Upper lobe of right lung (tissue), 1 donor: Measurements from ENCODE around the gene C12orf42. TPM values are rescaled to one million over a fixed set of nuclear protein-coding genes. Genes with fewer than 3 reads are reported as not detected.

Experiments
- ATAC-seq: fragments of 200-7000 bp; cut with Tn5 transposase; one replicate; pipeline ENCODE4 v1.9.1; 2020; ENCODE audit warnings: mild to moderate bottlenecking, moderate library complexity
- DNase-seq: peaks from one replicate; pipeline ENCODE4 v3.0.0-alpha.2; 2020
- H3K27ac ChIP-seq: fragments of 200-600 bp; one replicate; pipeline ENCODE4 v1.8.0; 2022
- H3K27me3 ChIP-seq: fragments of 200-600 bp; one replicate; pipeline ENCODE4 v1.8.0; 2022; ENCODE audit warnings: mild to moderate bottlenecking
- H3K36me3 ChIP-seq: fragments of 200-600 bp; one replicate; pipeline ENCODE4 v1.8.0; 2022
- H3K4me1 ChIP-seq: fragments of 200-600 bp; one replicate; pipeline ENCODE4 v1.8.0; 2022
- H3K4me3 ChIP-seq: fragments of 200-600 bp; one replicate; pipeline ENCODE4 v1.8.0; 2022; ENCODE audit warnings: mild to moderate bottlenecking
- H3K9me3 ChIP-seq: fragments of 200-600 bp; one replicate; pipeline ENCODE4 v1.8.0; 2022
- CTCF ChIP-seq: fragments of 200-600 bp; IDR thresholded peaks from one replicate; pipeline ENCODE4 v1.8.0; 2022; ENCODE audit warnings: antibody characterized with exemption
- intact Hi-C: fragments of 100-400 bp; cut with DNase I; formaldehyde crosslinking; loops from one replicate; pipeline ENCODE4 v1.11.0; 2022
- total RNA-seq: library from RNA; stranded (reverse); fragmentation: NEBNext Ultra II Directional; extraction: Animal tissue kit (Norgen Biotek cat#: 25700); gene quantifications from one replicate; pipeline ENCODE4 v1.2.1, GENCODE V29; 2021
- donor health status: DM: no; HTN: yes; CAD: no; lungs with severe emphysema.

Gene C12orf42
- total RNA-seq, 1 donor from 2014 or later = not detected

- Histone ChIP-seq H3K36me3 (no peaks in the 10 kb centered on the region), H3K27me3 (no peaks in the 10 kb centered on the region), H3K4me1 (no peaks in the 10 kb centered on the region), H3K9me3 (no peaks in the 10 kb centered on the region), H3K27ac (no peak overlapping the region), H3K4me3 (no peak overlapping the region)
- DNase-seq (no peak), ATAC-seq (no peak)
- intact Hi-C loops = no loop called here
- TF ChIP-seq CTCF = no peak
Observed at GRCh38 chr12:103314786-103315185, 181.0 kb downstream of the C12orf42 start.

GRCh38 chr12:103313894-103314293 is 181.9 kb downstream of the C12orf42 start:
- Histone ChIP-seq H3K4me1 (no peaks in the 10 kb centered on the region), H3K9me3 (no peaks in the 10 kb centered on the region), H3K27me3 (no peaks in the 10 kb centered on the region), H3K27ac (no peak overlapping the region), H3K4me3 (no peak overlapping the region), H3K36me3 (no peaks in the 10 kb centered on the region)
- intact Hi-C loops = no loop called here
- DNase-seq (no peak), ATAC-seq (no peak)
- TF ChIP-seq CTCF = no peak

- no peak overlapping the region for H3K4me3 ChIP-seq
- no peaks in the 10 kb centered on the region for H3K9me3 ChIP-seq
- no peaks in the 10 kb centered on the region for H3K36me3 ChIP-seq
- DNase-seq (no peak), ATAC-seq (no peak)
- H3K27ac ChIP-seq = no peak overlapping the region
- no peaks in the 10 kb centered on the region for H3K27me3 ChIP-seq
- intact Hi-C loops = no loop called here
- H3K4me1 ChIP-seq = no peaks in the 10 kb centered on the region
- TF ChIP-seq CTCF = no peak
Observed at GRCh38 chr12:103312742-103313354, 182.9 kb downstream of the C12orf42 start.

- no peak for ATAC-seq
- no peaks in the 10 kb centered on the region for H3K27me3 ChIP-seq
- H3K9me3 ChIP-seq = no peaks in the 10 kb centered on the region
- no peak overlapping the region for H3K4me3 ChIP-seq
- H3K4me1 ChIP-seq = no peaks in the 10 kb centered on the region
- intact Hi-C loops = no loop called here
- no peak for TF ChIP-seq CTCF
- no peak for DNase-seq
- no peaks in the 10 kb centered on the region for H3K36me3 ChIP-seq
- no peak overlapping the region for H3K27ac ChIP-seq
Observed at GRCh38 chr12:103310546-103311270, 185.1 kb downstream of the C12orf42 start.

GRCh38 chr12:103308396-103308795 is 187.4 kb downstream of the C12orf42 start:
- Histone ChIP-seq H3K27me3 (no peaks in the 10 kb centered on the region), H3K27ac (no peak overlapping the region), H3K4me3 (no peak overlapping the region), H3K9me3 (no peaks in the 10 kb centered on the region), H3K4me1 (no peaks in the 10 kb centered on the region), H3K36me3 (no peaks in the 10 kb centered on the region)
- intact Hi-C loops = no loop called here
- no peak for DNase-seq
- TF ChIP-seq CTCF = no peak
- ATAC-seq = no peak
